SU-DHL-6 (cell line): Measurements from ENCODE around the gene EIF4G1.

Source experiments
- H2AFZ ChIP-seq: fragments of 200-600 bp; sonication (generic); 2 replicates; pipeline ENCODE4 v1.6.1; 2014; ENCODE audit warnings: low read depth, mild to moderate bottlenecking, moderate library complexity, mixed read lengths, antibody characterized with exemption, low read length; ENCODE audit not compliant: severe bottlenecking
- H3F3A ChIP-seq: fragments of 200-600 bp; shearing (Covaris generic); 2 replicates; pipeline ENCODE4 v1.6.0; 2016; ENCODE audit warnings: antibody characterized with exemption, mild to moderate bottlenecking; ENCODE audit not compliant: insufficient read depth
- H3K27ac ChIP-seq: fragments of 200-600 bp; sonication (generic); 2 replicates; pipeline ENCODE4 v1.5.1; 2016; ENCODE audit warnings: low read depth, mild to moderate bottlenecking, low read length, moderate library complexity, mixed read lengths
- H3K27me3 ChIP-seq: fragments of 200-600 bp; sonication (generic), shearing (Covaris generic); 2 replicates; pipeline ENCODE4 v1.6.0; 2014; ENCODE audit warnings: mild to moderate bottlenecking, low read length
- H3K36me3 ChIP-seq: fragments of 200-600 bp; sonication (generic); 2 replicates; pipeline ENCODE4 v1.6.1; 2014; ENCODE audit warnings: mild to moderate bottlenecking, low read length, mixed read lengths
- H3K4me2 ChIP-seq: fragments of 300-600, 200-600 bp; shearing (Covaris generic), sonication (generic); 2 replicates; pipeline ENCODE4 v1.6.0; 2014; ENCODE audit warnings: low read length, low read depth, mild to moderate bottlenecking; ENCODE audit not compliant: poor library complexity, severe bottlenecking
- H3K4me3 ChIP-seq: fragments of 200-600 bp; sonication (generic); 2 replicates; pipeline ENCODE4 v1.5.1; 2014; ENCODE audit warnings: antibody characterized with exemption, low read length, mild to moderate bottlenecking, mixed read lengths; ENCODE audit not compliant: insufficient read depth, poor library complexity, severe bottlenecking
- H3K79me2 ChIP-seq: fragments of 200-600 bp; sonication (generic); 2 replicates; pipeline ENCODE4 v1.6.1; 2014; ENCODE audit warnings: mild to moderate bottlenecking, low read length, moderate library complexity; ENCODE audit not compliant: insufficient read depth
- H3K9ac ChIP-seq: fragments of 200-600 bp; sonication (generic); 2 replicates; pipeline ENCODE4 v1.7.0; 2014; ENCODE audit warnings: mild to moderate bottlenecking, low read length
- H3K9me2 ChIP-seq: fragments of 200-600 bp; sonication (generic); replicated peaks from 2 replicates; pipeline ENCODE4 v1.6.1; 2014; ENCODE audit warnings: low read length; ENCODE audit not compliant: insufficient read depth
- H3K9me3 ChIP-seq: fragments of 200-600 bp; sonication (generic); 2 replicates; pipeline ENCODE4 v1.6.1; 2014; ENCODE audit warnings: low read length, mixed read lengths; ENCODE audit not compliant: insufficient read depth
- H4K20me1 ChIP-seq: fragments of 200-600 bp; sonication (generic); 2 replicates; pipeline ENCODE4 v1.6.1; 2014; ENCODE audit warnings: low read depth, mild to moderate bottlenecking, antibody characterized with exemption, low read length, moderate library complexity, mixed read lengths
- CTCF ChIP-seq: fragments of 200-600 bp; sonication (generic); IDR thresholded peaks from one replicate; pipeline ENCODE4 v1.5.1; 2017; ENCODE audit warnings: antibody characterized with exemption, mild to moderate bottlenecking, low read length, moderate library complexity; ENCODE audit not compliant: insufficient read depth, poor library complexity, severe bottlenecking
- EZH2phosphoT487 ChIP-seq: fragments of 200-600 bp; sonication (generic), shearing (Covaris generic); conservative IDR thresholded peaks from 2 replicates; pipeline ENCODE4 v1.6.1; 2018; ENCODE audit warnings: mild to moderate bottlenecking, antibody characterized with exemption, low read length, moderate library complexity, mixed read lengths

Gene EIF4G1

GRCh38 chr3:184299488-184300377 lies 14.7 kb upstream of the EIF4G1 start:
- Histone ChIP-seq H3K9me3 (no peaks in the 10 kb centered on the region), H3K27ac (no peak overlapping the region), H3K79me2 (peaks cover 16% of the 10 kb centered on the region), H3K27me3 (no peaks in the 10 kb centered on the region), H3K9me2 (no peaks in the 10 kb centered on the region), H3F3A (no peaks in the 10 kb centered on the region), H3K9ac (peak overlapping the region; percentile 92), H4K20me1 (no peaks in the 10 kb centered on the region), H3K36me3 (peaks cover 7% of the 10 kb centered on the region; the same call in 1 of the 2 replicates), H3K4me2 (peak overlapping the region; percentile 85), H3K4me3 (peak overlapping the region; percentile 89), H2AFZ (peak overlapping the region; percentile 40)
- TF ChIP-seq CTCF = no peak

GRCh38 chr3:184300378-184300720 lies 14.1 kb upstream of the EIF4G1 start:
- H3K79me2 ChIP-seq = peaks cover 16% of the 10 kb centered on the region
- no peaks in the 10 kb centered on the region for H3K9me3 ChIP-seq
- peak overlapping the region; percentile 85 for H3K4me2 ChIP-seq
- no peak overlapping the region for H3K27ac ChIP-seq
- no peak overlapping the region for H2AFZ ChIP-seq
- no peaks in the 10 kb centered on the region for H3K27me3 ChIP-seq
- H3K9ac ChIP-seq = peak overlapping the region; percentile 92
- H3F3A ChIP-seq = no peaks in the 10 kb centered on the region
- H3K4me3 ChIP-seq = peak overlapping the region; percentile 89
- no peaks in the 10 kb centered on the region for H3K9me2 ChIP-seq
- no peak for TF ChIP-seq CTCF
- TF ChIP-seq EZH2phosphoT487 = no peak
- H3K36me3 ChIP-seq = peaks cover 7% of the 10 kb centered on the region; the same call in 1 of the 2 replicates
- no peaks in the 10 kb centered on the region for H4K20me1 ChIP-seq

GRCh38 chr3:184305577-184305976 lies 8.8 kb upstream of the EIF4G1 start:
- Histone ChIP-seq H3K9me2 (no peaks in the 10 kb centered on the region), H3K27ac (no peak overlapping the region), H3F3A (no peaks in the 10 kb centered on the region), H3K79me2 (peaks cover 3% of the 10 kb centered on the region), H4K20me1 (no peaks in the 10 kb centered on the region), H3K27me3 (no peaks in the 10 kb centered on the region), H3K9ac (no peak overlapping the region), H3K4me3 (no peak overlapping the region), H3K9me3 (no peaks in the 10 kb centered on the region), H3K36me3 (peaks cover 2% of the 10 kb centered on the region; the same call in 1 of the 2 replicates), H2AFZ (no peak overlapping the region), H3K4me2 (no peak overlapping the region)
- TF ChIP-seq CTCF = no peak
- TF ChIP-seq EZH2phosphoT487 = no peak
